Uterus (tissue), 4 donors: Measurements from ENCODE around the gene FKBP5. TPM values are rescaled to one million over a fixed set of nuclear protein-coding genes. Genes with fewer than 3 reads are reported as not detected.

Experiments used
- DNase-seq, 2 donors: peaks; one replicate each; pipeline ENCODE4 v3.0.0-alpha.2; 2019 to 2020
- H3K27ac ChIP-seq, 2 donors: fragments of 200-600 bp; sonication (generic); 1 replicate in 1 of 2; 2 replicates in 1 of 2; pipeline ENCODE4 v1.5.1; 2016 to 2018
- H3K27me3 ChIP-seq, 2 donors: fragments of 200-600 bp; sonication (generic); one replicate each; pipeline ENCODE4 v1.5.1; 2018 to 2019; ENCODE audit warnings: control low read depth in 1 of 2
- H3K36me3 ChIP-seq, 2 donors: fragments of 200-600 bp; sonication (generic); one replicate each; pipeline ENCODE4 v1.5.1; 2019; ENCODE audit warnings: control low read depth in 1 of 2
- H3K4me1 ChIP-seq, 2 donors: fragments of 200-600 bp; sonication (generic); one replicate each; pipeline ENCODE4 v1.5.1; 2018 to 2019; ENCODE audit warnings: control low read depth in 1 of 2
- H3K4me3 ChIP-seq, 2 donors: fragments of 200-600 bp; sonication (generic); 1 replicate in 1 of 2; 2 replicates in 1 of 2; pipeline ENCODE4 v1.5.1; 2018 to 2019; ENCODE audit warnings: mild to moderate bottlenecking in 1 of 2
- H3K9me3 ChIP-seq, 2 donors: fragments of 200-600 bp; sonication (generic); one replicate each; pipeline ENCODE4 v1.5.1; 2019; ENCODE audit warnings: control low read depth in 1 of 2
- POLR2A ChIP-seq, 2 donors: fragments of 450-650 bp; IDR thresholded peaks; one replicate each; pipeline ENCODE4 v1.6.1; 2016; ENCODE audit warnings: antibody characterized with exemption in 2 of 2, mild to moderate bottlenecking in 1 of 2, moderate library complexity in 1 of 2
- intact Hi-C: fragments of 100-400 bp; cut with DNase I; formaldehyde crosslinking; loops from one replicate; pipeline ENCODE4 v1.15.1; 2023; ENCODE audit warnings: low total_unique reads
- total RNA-seq, 4 donors: library from RNA; depleted of rRNA in 3 of 4; stranded (reverse); fragments of >200 nt in 3 of 4; gene quantifications; one replicate each; pipeline versions ENCODE4 v1.1.0 to v1.2.4, GENCODE V29; 2014 to 2023
- TF ChIP-seq, protein P1 (sequence below), 4 experiments: fragments of 200-600 bp in 2 of 4; fragments of 450-650 bp in 2 of 4; sonication (generic) in 2 of 4; IDR thresholded peaks; one replicate each; pipeline ENCODE4 v1.5.1; 2016 to 2019; ENCODE audit warnings: antibody characterized with exemption in 4 of 4, mild to moderate bottlenecking in 2 of 4, moderate library complexity in 1 of 4
- donor health status: DM: yes; HTN: yes; CAD: no.

FKBP5 gene
- total RNA-seq, 4 donors from 2014 or later, result 35.1 to 197 (median 84.5) TPM

- intact Hi-C loops, result no loop called here
Measured at GRCh38 chr6:35663447-35664235, 25.1 kb downstream of the FKBP5 start.

DNA sequence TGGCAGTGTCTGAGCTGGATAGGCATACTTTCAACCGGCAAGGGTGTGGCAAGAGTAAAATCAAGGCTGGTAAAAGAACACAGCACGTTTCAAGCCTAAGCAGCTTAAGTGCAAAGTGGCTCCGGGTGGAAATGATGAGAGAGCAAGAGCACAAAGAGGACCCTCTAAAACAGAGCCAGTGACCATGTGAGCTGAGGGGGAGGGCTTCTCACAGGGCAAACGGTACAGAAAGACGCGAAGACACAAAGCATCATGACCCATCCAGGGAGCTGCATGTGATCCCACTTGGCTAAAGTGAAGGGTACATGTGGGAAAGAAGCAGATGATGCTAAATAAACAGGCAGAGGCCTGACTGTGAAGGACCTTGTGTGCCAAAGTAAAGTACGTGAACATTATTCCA lies 25.7 kb downstream of the FKBP5 start:
- TF ChIP-seq, protein P1, sequence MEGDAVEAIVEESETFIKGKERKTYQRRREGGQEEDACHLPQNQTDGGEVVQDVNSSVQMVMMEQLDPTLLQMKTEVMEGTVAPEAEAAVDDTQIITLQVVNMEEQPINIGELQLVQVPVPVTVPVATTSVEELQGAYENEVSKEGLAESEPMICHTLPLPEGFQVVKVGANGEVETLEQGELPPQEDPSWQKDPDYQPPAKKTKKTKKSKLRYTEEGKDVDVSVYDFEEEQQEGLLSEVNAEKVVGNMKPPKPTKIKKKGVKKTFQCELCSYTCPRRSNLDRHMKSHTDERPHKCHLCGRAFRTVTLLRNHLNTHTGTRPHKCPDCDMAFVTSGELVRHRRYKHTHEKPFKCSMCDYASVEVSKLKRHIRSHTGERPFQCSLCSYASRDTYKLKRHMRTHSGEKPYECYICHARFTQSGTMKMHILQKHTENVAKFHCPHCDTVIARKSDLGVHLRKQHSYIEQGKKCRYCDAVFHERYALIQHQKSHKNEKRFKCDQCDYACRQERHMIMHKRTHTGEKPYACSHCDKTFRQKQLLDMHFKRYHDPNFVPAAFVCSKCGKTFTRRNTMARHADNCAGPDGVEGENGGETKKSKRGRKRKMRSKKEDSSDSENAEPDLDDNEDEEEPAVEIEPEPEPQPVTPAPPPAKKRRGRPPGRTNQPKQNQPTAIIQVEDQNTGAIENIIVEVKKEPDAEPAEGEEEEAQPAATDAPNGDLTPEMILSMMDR (IDR thresholded peaks at IDR 0.05), result no peak
- TF ChIP-seq POLR2A (IDR thresholded peaks at IDR 0.05), result no peak
- Histone ChIP-seq H3K27ac (no peak overlapping the region), H3K4me1 (no peaks in the 10 kb centered on the region)

More at GRCh38 chr6:35663447-35664235, 25.1 kb downstream of the FKBP5 start:
- Histone ChIP-seq H3K27me3 (no peaks in the 10 kb centered on the region), H3K27ac (no peak overlapping the region), H3K36me3 (no peaks in the 10 kb centered on the region), H3K4me3 (no peak overlapping the region), H3K9me3 (no peaks in the 10 kb centered on the region), H3K4me1 (no peaks in the 10 kb centered on the region)
- TF ChIP-seq, protein P1 (IDR thresholded peaks at IDR 0.05), result no peak
- TF ChIP-seq POLR2A (IDR thresholded peaks at IDR 0.05), result no peak
- no peak for DNase-seq

DNA sequence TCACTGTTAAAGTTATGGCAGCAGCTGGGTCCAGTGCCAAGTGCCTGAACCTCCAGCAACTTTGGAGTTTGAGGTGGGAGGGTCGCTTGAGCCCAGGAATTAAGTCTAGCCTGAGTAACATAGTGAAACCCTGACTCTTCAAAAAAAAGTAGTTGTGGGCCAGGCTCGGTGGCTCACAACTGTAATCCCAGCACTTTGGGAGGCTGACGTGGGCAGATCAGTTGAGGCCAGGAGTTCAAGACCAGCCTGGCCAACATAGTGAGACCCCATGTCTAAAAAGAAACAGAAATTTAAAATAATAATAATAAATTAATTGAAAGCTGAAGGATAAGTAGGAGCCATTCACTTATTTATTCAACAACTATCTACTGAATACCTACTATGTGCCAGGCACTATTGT lies 33.8 kb downstream of the FKBP5 start:
- TF ChIP-seq, protein P1 (IDR thresholded peaks at IDR 0.05), result no peak
- no peak for TF ChIP-seq POLR2A (IDR thresholded peaks at IDR 0.05)
- no peak overlapping the region for H3K4me3 ChIP-seq
- no peaks in the 10 kb centered on the region for H3K27me3 ChIP-seq
- DNase-seq, result no peak
- H3K27ac ChIP-seq, result no peak overlapping the region
- no peaks in the 10 kb centered on the region for H3K4me1 ChIP-seq
- H3K9me3 ChIP-seq, result no peaks in the 10 kb centered on the region
- no peaks in the 10 kb centered on the region for H3K36me3 ChIP-seq
- intact Hi-C loops, result no loop called here

More for the DNA sequence above, 25.7 kb downstream of the FKBP5 start:
- no peak for DNase-seq
- Histone ChIP-seq H3K4me3 (no peak overlapping the region), H3K36me3 (no peaks in the 10 kb centered on the region), H3K27me3 (no peaks in the 10 kb centered on the region), H3K9me3 (no peaks in the 10 kb centered on the region)
- intact Hi-C loops, result no loop called here

GRCh38 chr6:35651244-35651643 lies 37.5 kb downstream of the FKBP5 start:
- intact Hi-C loops, result no loop called here
- DNase-seq, result no peak
- Histone ChIP-seq H3K27me3 (no peaks in the 10 kb centered on the region), H3K9me3 (no peaks in the 10 kb centered on the region), H3K4me1 (no peaks in the 10 kb centered on the region), H3K36me3 (no peaks in the 10 kb centered on the region), H3K4me3 (no peak overlapping the region), H3K27ac (no peak overlapping the region)
- TF ChIP-seq POLR2A (IDR thresholded peaks at IDR 0.05), result no peak
- TF ChIP-seq, protein P1 (IDR thresholded peaks at IDR 0.05), result no peak

DNA sequence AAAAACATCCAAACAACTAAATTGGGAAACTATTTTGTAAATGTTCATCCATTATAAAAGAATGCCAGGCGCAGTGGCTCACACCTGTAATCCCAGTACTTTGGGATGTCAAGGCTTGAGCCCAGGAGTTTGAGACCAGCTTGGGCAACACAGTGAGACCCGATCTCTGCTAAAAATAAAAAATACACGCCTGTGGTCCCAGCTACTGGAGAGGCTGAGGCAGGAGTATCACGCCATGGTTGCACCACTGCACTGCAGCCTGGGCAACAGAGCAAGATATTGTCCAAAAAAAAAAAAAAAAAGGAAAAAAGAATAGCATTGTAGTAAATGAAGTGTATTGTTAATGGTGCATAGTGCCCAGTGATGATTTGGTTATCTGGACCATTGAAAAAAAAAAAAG lies 38.7 kb downstream of the FKBP5 start:
- intact Hi-C loops, result no loop called here
- DNase-seq, result no peak
- Histone ChIP-seq H3K27me3 (no peaks in the 10 kb centered on the region), H3K4me3 (no peak overlapping the region), H3K4me1 (no peaks in the 10 kb centered on the region), H3K36me3 (no peaks in the 10 kb centered on the region), H3K9me3 (no peaks in the 10 kb centered on the region), H3K27ac (no peak overlapping the region)
- TF ChIP-seq, protein P1 (IDR thresholded peaks at IDR 0.05), result no peak
- TF ChIP-seq POLR2A (IDR thresholded peaks at IDR 0.05), result no peak
